Ishikawa (cell line): Measurements from ENCODE around the gene MMAB.

Source experiments
- CEBPB ChIP-seq: IDR thresholded peaks from 2 replicates; pipeline ENCODE4 v1.6.1; 2012
- CREB1 ChIP-seq: IDR thresholded peaks from 2 replicates; pipeline ENCODE4 v1.6.1; 2012; ENCODE audit warnings: low read depth
- EGR1 ChIP-seq: IDR thresholded peaks from 2 replicates; pipeline ENCODE4 v1.6.1; 2012
- EP300 ChIP-seq: IDR thresholded peaks from 2 replicates; pipeline ENCODE4 v1.6.1; 2012; ENCODE audit warnings: borderline replicate concordance
- FOXM1 ChIP-seq: IDR thresholded peaks from 2 replicates; pipeline ENCODE4 v1.6.1; 2012; ENCODE audit warnings: low read depth, borderline replicate concordance
- NFIC ChIP-seq: IDR thresholded peaks from 2 replicates; pipeline ENCODE4 v1.6.1; 2012
- RAD21 ChIP-seq: IDR thresholded peaks from 2 replicates; pipeline ENCODE4 v1.6.1; 2012; ENCODE audit warnings: low read depth
- TAF1 ChIP-seq: IDR thresholded peaks from 2 replicates; pipeline ENCODE4 v1.6.1; 2012; ENCODE audit warnings: low read depth, mild to moderate bottlenecking
- TCF12 ChIP-seq: IDR thresholded peaks from 2 replicates; pipeline ENCODE4 v1.6.1; 2012; ENCODE audit warnings: low read depth
- TEAD4 ChIP-seq: IDR thresholded peaks from 2 replicates; pipeline ENCODE4 v1.6.1; 2012
- USF1 ChIP-seq: IDR thresholded peaks from 2 replicates; pipeline ENCODE4 v1.6.1; 2012
- YY1 ChIP-seq: IDR thresholded peaks from 2 replicates; pipeline ENCODE4 v1.6.1; 2012; ENCODE audit warnings: low read depth
- ZBTB7A ChIP-seq: IDR thresholded peaks from 2 replicates; pipeline ENCODE4 v1.6.1; 2012; ENCODE audit warnings: low read depth
- TF ChIP-seq, protein P1 (sequence below): IDR thresholded peaks from 2 replicates; pipeline ENCODE4 v1.6.1; 2012; ENCODE audit warnings: low read depth, mild to moderate bottlenecking
- TF ChIP-seq, protein P2 (sequence below): IDR thresholded peaks from 2 replicates; pipeline ENCODE4 v1.6.1; 2012

Gene MMAB

GRCh38 chr12:109597795-109598427 is 24.6 kb upstream of the MMAB start:
- TF ChIP-seq NFIC (no peak), CREB1 (no peak), CEBPB (no peak), RAD21 (peak; percentile 83)

DNA sequence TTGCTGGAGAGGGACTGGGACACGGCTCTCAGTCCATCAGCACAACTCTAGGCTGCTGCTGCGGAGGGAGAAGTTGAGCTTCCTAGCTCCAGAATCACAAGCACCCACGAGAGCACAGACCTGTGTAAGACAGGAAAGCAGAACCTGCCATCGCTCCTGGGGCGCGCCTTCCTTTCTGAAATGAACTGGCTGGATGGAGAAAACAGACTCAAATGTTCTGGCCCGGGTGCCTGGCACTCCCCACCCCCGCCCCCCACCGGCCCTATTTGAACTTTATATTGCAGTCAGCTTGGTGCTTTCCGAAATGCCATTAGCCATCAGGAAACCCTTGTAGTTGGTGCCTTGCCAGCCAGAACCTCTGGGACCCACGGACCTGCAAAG is 24.1 kb upstream of the MMAB start:
- TF ChIP-seq EP300 (no peak), RAD21 (no peak)

DNA sequence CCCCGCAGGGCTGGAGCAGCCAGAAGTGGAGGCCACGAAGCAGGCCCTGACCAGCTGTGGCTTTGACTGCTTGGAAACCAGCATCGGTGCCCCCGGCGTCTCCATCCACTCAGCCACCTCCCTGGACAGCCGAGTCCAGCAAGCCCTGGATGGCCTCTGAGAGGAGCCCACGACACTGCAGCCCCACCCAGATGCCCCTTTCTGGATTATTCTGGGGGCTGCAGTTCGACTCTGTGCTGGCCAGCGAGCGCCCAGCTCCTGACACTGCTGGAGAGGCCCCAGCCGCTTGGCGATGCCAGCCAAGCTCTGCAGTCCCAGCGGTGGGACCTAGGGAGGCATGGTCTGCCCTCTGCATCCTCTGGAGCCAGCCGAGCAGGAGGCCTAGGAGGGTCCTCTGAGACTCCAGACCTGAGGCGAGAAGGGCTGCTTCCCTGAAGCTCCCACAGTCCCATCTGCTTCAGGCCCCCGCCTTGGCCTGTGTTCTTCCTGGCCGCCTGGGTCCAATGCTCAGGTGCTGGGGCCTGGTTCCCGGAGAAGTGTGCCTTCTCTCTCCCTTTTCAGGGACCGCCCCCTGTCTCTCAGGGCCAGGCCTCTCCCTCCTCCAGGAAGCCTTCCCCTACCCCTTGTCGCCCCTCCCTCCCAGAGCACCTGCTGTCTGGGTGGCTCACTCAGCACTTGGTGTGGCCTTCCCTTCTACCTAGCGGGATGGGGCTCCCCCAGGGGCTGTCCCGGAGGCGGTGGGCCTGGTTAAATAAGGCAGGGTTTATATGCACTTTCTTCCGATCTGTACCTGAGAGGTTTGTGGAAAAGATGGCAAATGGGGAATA is 23.3 kb upstream of the MMAB start:
- no peak for TF ChIP-seq ZBTB7A
- TF ChIP-seq TEAD4, result no peak
- no peak for TF ChIP-seq YY1
- TF ChIP-seq EGR1, result no peak
- no peak for TF ChIP-seq EP300
- TF ChIP-seq FOXM1, result no peak

DNA sequence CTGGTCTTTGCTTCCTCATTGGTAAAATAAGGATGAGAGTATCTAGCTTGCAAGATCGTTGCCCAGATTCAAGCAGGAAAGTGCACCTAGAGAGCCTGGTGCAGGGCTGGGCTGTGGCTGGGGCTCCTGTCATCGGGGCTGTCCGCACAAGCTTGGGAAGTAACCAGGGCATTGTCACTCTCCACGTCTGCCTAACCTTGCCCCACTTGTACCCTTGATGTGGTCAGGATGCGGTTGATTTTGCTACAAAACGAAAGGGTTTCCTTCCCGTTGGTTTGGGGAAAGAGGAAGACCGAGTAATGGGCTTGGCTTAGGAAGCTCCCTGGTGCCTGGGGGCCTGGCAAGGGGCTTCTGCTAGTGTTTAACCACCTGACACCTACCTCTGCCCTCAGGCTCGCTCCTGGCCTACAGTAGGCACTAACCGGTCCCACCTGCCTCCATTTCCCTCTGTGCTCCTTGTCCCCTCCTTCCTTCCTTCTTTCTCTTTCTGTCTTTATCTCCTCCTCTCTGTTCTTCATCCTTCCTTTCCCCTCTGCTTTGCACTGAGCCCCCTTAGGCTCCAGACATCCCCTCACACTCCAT is 22.1 kb upstream of the MMAB start:
- TF ChIP-seq YY1 (no peak), TCF12 (no peak), EGR1 (no peak), USF1 (no peak), TEAD4 (no peak), EP300 (no peak), ZBTB7A (no peak), CEBPB (no peak), NFIC (no peak), CREB1 (no peak), RAD21 (no peak), TAF1 (no peak)
- TF ChIP-seq, protein P1, sequence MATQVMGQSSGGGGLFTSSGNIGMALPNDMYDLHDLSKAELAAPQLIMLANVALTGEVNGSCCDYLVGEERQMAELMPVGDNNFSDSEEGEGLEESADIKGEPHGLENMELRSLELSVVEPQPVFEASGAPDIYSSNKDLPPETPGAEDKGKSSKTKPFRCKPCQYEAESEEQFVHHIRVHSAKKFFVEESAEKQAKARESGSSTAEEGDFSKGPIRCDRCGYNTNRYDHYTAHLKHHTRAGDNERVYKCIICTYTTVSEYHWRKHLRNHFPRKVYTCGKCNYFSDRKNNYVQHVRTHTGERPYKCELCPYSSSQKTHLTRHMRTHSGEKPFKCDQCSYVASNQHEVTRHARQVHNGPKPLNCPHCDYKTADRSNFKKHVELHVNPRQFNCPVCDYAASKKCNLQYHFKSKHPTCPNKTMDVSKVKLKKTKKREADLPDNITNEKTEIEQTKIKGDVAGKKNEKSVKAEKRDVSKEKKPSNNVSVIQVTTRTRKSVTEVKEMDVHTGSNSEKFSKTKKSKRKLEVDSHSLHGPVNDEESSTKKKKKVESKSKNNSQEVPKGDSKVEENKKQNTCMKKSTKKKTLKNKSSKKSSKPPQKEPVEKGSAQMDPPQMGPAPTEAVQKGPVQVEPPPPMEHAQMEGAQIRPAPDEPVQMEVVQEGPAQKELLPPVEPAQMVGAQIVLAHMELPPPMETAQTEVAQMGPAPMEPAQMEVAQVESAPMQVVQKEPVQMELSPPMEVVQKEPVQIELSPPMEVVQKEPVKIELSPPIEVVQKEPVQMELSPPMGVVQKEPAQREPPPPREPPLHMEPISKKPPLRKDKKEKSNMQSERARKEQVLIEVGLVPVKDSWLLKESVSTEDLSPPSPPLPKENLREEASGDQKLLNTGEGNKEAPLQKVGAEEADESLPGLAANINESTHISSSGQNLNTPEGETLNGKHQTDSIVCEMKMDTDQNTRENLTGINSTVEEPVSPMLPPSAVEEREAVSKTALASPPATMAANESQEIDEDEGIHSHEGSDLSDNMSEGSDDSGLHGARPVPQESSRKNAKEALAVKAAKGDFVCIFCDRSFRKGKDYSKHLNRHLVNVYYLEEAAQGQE, result no peak
- TF ChIP-seq, protein P2, sequence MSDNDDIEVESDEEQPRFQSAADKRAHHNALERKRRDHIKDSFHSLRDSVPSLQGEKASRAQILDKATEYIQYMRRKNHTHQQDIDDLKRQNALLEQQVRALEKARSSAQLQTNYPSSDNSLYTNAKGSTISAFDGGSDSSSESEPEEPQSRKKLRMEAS, result no peak

DNA sequence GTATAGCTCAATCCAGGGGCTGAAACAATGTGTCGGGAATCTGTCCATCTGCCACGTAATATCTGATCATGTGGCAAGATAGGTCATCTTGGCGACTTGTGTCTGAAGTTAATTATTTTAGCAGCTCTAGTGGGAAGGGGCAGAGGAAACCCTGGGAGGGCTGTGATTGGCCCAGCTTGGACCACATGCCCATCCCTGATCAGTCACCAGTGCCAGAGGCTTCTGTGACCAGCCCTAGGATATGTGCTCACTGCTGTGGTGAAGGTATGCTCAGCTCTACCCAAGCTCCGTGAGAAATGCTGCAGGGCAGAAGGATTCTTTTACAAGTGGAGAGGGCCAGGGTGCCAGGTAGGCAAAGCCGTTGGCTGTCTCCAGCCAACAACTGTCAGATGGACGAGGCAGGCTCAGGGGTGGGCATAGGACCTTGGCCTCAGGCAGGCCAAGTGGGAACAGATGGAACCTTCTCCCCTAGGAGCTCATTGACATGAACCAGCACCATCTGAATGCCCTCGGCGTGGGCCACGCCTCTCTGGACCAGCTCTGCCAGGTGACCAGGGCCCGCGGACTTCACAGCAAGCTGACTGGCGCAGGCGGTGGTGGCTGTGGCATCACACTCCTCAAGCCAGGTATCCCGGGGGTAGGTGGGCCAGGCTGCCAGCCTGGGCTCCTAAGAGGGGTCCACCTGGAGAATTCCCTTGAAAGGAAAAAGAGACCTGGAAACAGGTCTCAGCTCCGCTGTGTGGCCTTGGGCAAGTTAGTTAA is 21.4 kb upstream of the MMAB start:
- no peak for TF ChIP-seq TCF12
- TF ChIP-seq EGR1, result no peak
- no peak for TF ChIP-seq EP300
- TF ChIP-seq TAF1, result no peak
- 0 out of 2 replicates have a peak, but pooled peaks have one; percentile 16 for TF ChIP-seq USF1

GRCh38 chr12:109592905-109593272 is 19.6 kb upstream of the MMAB start:
- no peak for TF ChIP-seq TCF12
- TF ChIP-seq FOXM1, result no peak
- TF ChIP-seq, protein P1, result no peak
- TF ChIP-seq, protein P2, result no peak
- no peak for TF ChIP-seq NFIC
- no peak for TF ChIP-seq CEBPB
- TF ChIP-seq ZBTB7A, result no peak
- TF ChIP-seq TEAD4, result no peak
- no peak for TF ChIP-seq EP300
- no peak for TF ChIP-seq RAD21
- no peak for TF ChIP-seq YY1
- no peak for TF ChIP-seq TAF1
- no peak for TF ChIP-seq EGR1
- TF ChIP-seq USF1, result no peak
- no peak for TF ChIP-seq CREB1
